Measurements from ENCODE around the gene FOSL1. TPM values are rescaled to one million over a fixed set of nuclear protein-coding genes. Genes with fewer than 3 reads are reported as not detected.
A peak's percentile ranks its signal among the peaks of the same experiment; 100 is the strongest.

The FOSL1 gene
- total and polyA plus RNA-seq, 2 donors from 2014 or later, result 0.37 to 3.2 TPM

GRCh38 chr11:65937766-65938165 lies 37.6 kb upstream of the FOSL1 start:
- H3K9me3 ChIP-seq (ENCODE audit: control insufficient read depth in 2 of 3, insufficient read depth in 1 of 3, low read length in 3 of 3), result no peaks in the 10 kb centered on the region
- no peaks in the 10 kb centered on the region for H3K36me3 ChIP-seq (ENCODE audit: control insufficient read depth in 2 of 3, insufficient read depth in 3 of 3, low read length in 3 of 3)
- no peak overlapping the region for H3K27ac ChIP-seq (ENCODE audit: low read depth in 2 of 2, low read length in 2 of 2)
- no peak for DNase-seq
- H3K9ac ChIP-seq (ENCODE audit: low read length in 3 of 3), result no peak overlapping the region
- no peaks in the 10 kb centered on the region for H3K4me1 ChIP-seq (ENCODE audit: control insufficient read depth in 2 of 3, insufficient read depth in 2 of 3, low read depth in 1 of 3, low read length in 3 of 3)
- intact Hi-C loops (cut with DNase I), result no loop called here
- TF ChIP-seq CTCF (IDR thresholded peaks at IDR 0.05; ENCODE audit: borderline replicate concordance, extremely low read depth, insufficient read depth), result no peak
- no peaks in the 10 kb centered on the region for H3K27me3 ChIP-seq (ENCODE audit: control insufficient read depth, insufficient read depth, low read length)
- no peak for FAIRE-seq
- no peak overlapping the region for H3K4me3 ChIP-seq (ENCODE audit: low read length in 3 of 3)

GRCh38 chr11:65934014-65934413 lies 33.8 kb upstream of the FOSL1 start:
- Histone ChIP-seq H3K36me3 (ENCODE audit: control insufficient read depth in 2 of 3, insufficient read depth in 3 of 3, low read length in 3 of 3) (no peaks in the 10 kb centered on the region), H3K9me3 (ENCODE audit: control insufficient read depth in 2 of 3, insufficient read depth in 1 of 3, low read length in 3 of 3) (no peaks in the 10 kb centered on the region), H3K4me3 (ENCODE audit: low read length in 3 of 3) (no peak overlapping the region), H3K9ac (ENCODE audit: low read length in 3 of 3) (no peak overlapping the region), H3K4me1 (ENCODE audit: control insufficient read depth in 2 of 3, insufficient read depth in 2 of 3, low read depth in 1 of 3, low read length in 3 of 3) (no peaks in the 10 kb centered on the region), H3K27ac (ENCODE audit: low read depth in 2 of 2, low read length in 2 of 2) (no peak overlapping the region), H3K27me3 (ENCODE audit: control insufficient read depth, insufficient read depth, low read length) (no peaks in the 10 kb centered on the region)
- intact Hi-C loops (cut with DNase I), result no loop called here
- TF ChIP-seq CTCF (IDR thresholded peaks at IDR 0.05; ENCODE audit: borderline replicate concordance, extremely low read depth, insufficient read depth), result no peak
- FAIRE-seq (no peak), DNase-seq (peak in 1 of 5 donors; percentile 44)

- TF ChIP-seq CTCF (IDR thresholded peaks at IDR 0.05; ENCODE audit: borderline replicate concordance, extremely low read depth, insufficient read depth), result no peak
- intact Hi-C loops (cut with DNase I), result no loop called here
- no peak overlapping the region for H3K27ac ChIP-seq (ENCODE audit: low read depth in 2 of 2, low read length in 2 of 2)
- H3K4me1 ChIP-seq (ENCODE audit: control insufficient read depth in 2 of 3, insufficient read depth in 2 of 3, low read depth in 1 of 3, low read length in 3 of 3), result no peaks in the 10 kb centered on the region
- no peak overlapping the region for H3K4me3 ChIP-seq (ENCODE audit: low read length in 3 of 3)
- FAIRE-seq (no peak), DNase-seq (no peak)
- H3K36me3 ChIP-seq (ENCODE audit: control insufficient read depth in 2 of 3, insufficient read depth in 3 of 3, low read length in 3 of 3), result no peaks in the 10 kb centered on the region
- H3K27me3 ChIP-seq (ENCODE audit: control insufficient read depth, insufficient read depth, low read length), result no peaks in the 10 kb centered on the region
- H3K9me3 ChIP-seq (ENCODE audit: control insufficient read depth in 2 of 3, insufficient read depth in 1 of 3, low read length in 3 of 3), result no peaks in the 10 kb centered on the region
- no peak overlapping the region for H3K9ac ChIP-seq (ENCODE audit: low read length in 3 of 3)
These were observed 32.4 kb upstream of the FOSL1 start for GRCh38 chr11:65932558-65932919.
